Right cardiac atrium (tissue), 5 donors: ENCODE data around the gene SPACDR. TPM values are rescaled to one million over a fixed set of nuclear protein-coding genes. Genes with fewer than 3 reads are reported as not detected.
A peak's percentile ranks its signal among the peaks of the same experiment; 100 is the strongest.
"Not testable (repeated sequence)": the region's sequence is repeated elsewhere in the genome, so short reads cannot be mapped to it uniquely, and the experiment has no call there.

Experiments used
- ATAC-seq, 2 donors: fragments of 200-7000 bp; cut with Tn5 transposase; one replicate each; pipeline versions ENCODE4 v1.8.0 to v1.9.1; 2020; ENCODE audit warnings: moderate library complexity in 2 of 2, mild to moderate bottlenecking in 1 of 2
- DNase-seq, 3 donors: peaks; one replicate each; pipeline ENCODE4 v3.0.0-alpha.2; 2020
- H3K27ac ChIP-seq: one replicate; pipeline ENCODE4 v1.5.1; 2013; ENCODE audit warnings: mild to moderate bottlenecking, low read length, control low read depth, moderate library complexity
- H3K27me3 ChIP-seq: one replicate; pipeline ENCODE4 v1.6.1; 2013; ENCODE audit not compliant: control insufficient read depth, insufficient read depth
- H3K4me1 ChIP-seq: one replicate; pipeline ENCODE4 v1.6.1; 2013; ENCODE audit warnings: low read length; ENCODE audit not compliant: control insufficient read depth, insufficient read depth
- H3K4me3 ChIP-seq: one replicate; pipeline ENCODE4 v1.5.1; 2013; ENCODE audit warnings: low read length, control low read depth
- H3K9me3 ChIP-seq: one replicate; pipeline ENCODE4 v1.6.1; 2013; ENCODE audit warnings: low read length; ENCODE audit not compliant: control insufficient read depth
- WGBS: extraction: QIAGEN DNeasy Blood & Tissue Kit; methylation state at CpG from one replicate; pipeline ENCODE4 v1.1.7; 2013; 5-methylcytosine and 5-hydroxymethylcytosine counted together
- intact Hi-C, 4 donors: fragments of 100-400 bp; cut with DNase I; formaldehyde crosslinking; loops; one replicate each; pipeline versions ENCODE4 v1.11.0 to v1.14.0; 2022 to 2023
- polyA plus RNA-seq: library from polyadenylated mRNA; stranded (reverse); fragments of 200-250 nt; gene quantifications from one replicate; pipeline ENCODE4 v1.2.3, GENCODE V29; 2013
- total RNA-seq, 4 donors: library from RNA; stranded (reverse); fragmentation: NEBNext Ultra II Directional; extraction: Animal tissue kit (Norgen Biotek cat#: 25700); gene quantifications; one replicate each; pipeline ENCODE4 v1.2.1, GENCODE V29; 2021
- donor health status: healthy with polysubstance abuse.
- donor health status: DM: no; HTN: yes; CAD: no.
- donor health status: DM: no; HTN: no; CAD: no.
- donor health status: DM: no; HTN: yes; CAD: no; lungs with severe emphysema.
- donor health status: DM: yes; HTN: yes; CAD: no.

The SPACDR gene
- total and polyA plus RNA-seq, 5 donors = 0.11 to 0.44 TPM; not detected in 3

- no peak overlapping the region for H3K4me3 ChIP-seq
- no peak for DNase-seq
- 89% methylated on average over 11 of the region's 11 CpGs for whole genome bisulfite sequencing
Observed at GRCh38 chr7:100441641-100442535, 22.2 kb downstream of the SPACDR start.

GRCh38 chr7:100439244-100439643 is 24.8 kb downstream of the SPACDR start:
- DNase-seq, intact Hi-C loops, H3K27ac ChIP-seq, ATAC-seq, H3K27me3 ChIP-seq, H3K4me1 ChIP-seq, H3K4me3 ChIP-seq, H3K9me3 ChIP-seq: not testable (repeated sequence)
- WGBS = 90% methylated on average over 7 of the region's 7 CpGs

More at GRCh38 chr7:100441641-100442535, 22.2 kb downstream of the SPACDR start:
- H3K4me1 ChIP-seq = no peaks in the 10 kb centered on the region
- no peaks in the 10 kb centered on the region for H3K27me3 ChIP-seq
- H3K27ac ChIP-seq = no peak overlapping the region
- H3K9me3 ChIP-seq = no peaks in the 10 kb centered on the region
- ATAC-seq = no peak
- intact Hi-C loops = no loop called here

GRCh38 chr7:100438731-100439130 is 25.3 kb downstream of the SPACDR start:
- not testable (repeated sequence) for ATAC-seq, DNase-seq
- WGBS = 93% methylated on average over 8 of the region's 8 CpGs

DNA sequence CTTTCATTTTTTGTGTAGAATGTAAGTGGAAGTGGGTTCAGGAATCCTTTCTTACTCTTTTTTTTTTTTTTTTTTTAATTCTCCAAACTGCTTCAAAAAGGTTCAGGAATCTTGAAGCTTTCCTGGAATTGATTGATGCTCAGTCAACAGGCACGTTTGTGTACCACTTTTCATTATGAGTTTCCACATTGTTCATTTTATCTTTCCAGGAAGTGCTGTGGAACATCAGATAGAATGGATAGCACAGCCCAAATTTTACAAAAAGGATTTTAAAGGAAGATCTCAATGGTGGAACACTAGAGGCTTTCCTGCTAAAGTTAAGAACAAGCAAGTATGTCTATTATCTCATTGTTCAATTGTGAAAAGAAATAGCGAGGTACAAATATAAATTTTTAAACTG is 25.9 kb downstream of the SPACDR start:
- WGBS = 46% methylated on average over 2 of the region's 2 CpGs
- H3K9me3 ChIP-seq = no peaks in the 10 kb centered on the region
- no peaks in the 10 kb centered on the region for H3K27me3 ChIP-seq
- intact Hi-C loops = no loop called here
- H3K27ac ChIP-seq = no peak overlapping the region
- no peak for DNase-seq
- no peak for ATAC-seq
- H3K4me1 ChIP-seq = peaks cover 6% of the 10 kb centered on the region
- no peak overlapping the region for H3K4me3 ChIP-seq

More at GRCh38 chr7:100438731-100439130, 25.3 kb downstream of the SPACDR start:
- H3K27me3 ChIP-seq, intact Hi-C loops, H3K9me3 ChIP-seq, H3K4me3 ChIP-seq, H3K27ac ChIP-seq, H3K4me1 ChIP-seq: not testable (repeated sequence)

DNA sequence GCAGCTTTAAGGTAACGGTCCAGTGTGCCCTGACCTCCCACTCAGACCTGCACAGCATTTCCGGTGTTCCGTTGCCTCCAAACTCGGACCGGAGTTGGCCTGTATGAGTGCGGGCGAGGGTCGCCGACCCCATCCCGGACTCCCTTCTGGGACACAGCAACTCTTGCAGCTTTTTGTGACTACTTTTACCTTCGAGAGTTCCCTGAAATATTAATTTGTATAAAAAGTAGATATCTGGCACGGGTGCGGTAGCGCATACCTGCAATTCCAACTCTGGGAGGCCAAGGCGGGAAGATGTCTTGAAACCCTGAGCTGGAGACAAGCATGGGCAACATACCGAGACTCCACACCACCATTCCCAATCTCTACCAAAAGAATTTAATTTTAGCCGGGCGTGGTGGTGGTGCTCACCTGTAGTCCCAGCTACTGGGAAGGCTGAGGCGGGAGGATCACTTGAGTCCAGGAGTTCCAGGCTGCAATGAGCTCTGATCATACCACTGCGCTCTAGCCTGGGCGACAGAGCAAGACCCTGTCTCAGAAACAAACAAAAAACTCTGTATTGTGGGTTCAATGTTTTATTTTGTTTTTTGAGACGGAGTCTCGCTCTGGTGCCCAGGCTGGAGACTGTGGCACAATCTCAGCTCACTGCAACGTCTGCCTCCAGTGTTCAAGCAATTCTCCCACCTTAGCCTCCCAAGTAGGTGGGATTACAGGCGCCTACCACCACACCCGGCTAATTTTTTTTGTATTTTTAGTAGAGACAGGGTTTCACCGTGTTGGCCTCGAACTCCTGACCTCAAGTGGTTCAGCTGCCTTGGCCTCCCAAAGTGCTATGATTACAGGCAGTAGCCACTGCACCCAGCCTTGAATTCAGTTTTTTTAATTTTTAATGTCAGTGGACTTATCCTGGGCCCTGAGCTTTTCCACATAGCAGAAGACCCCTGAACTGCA is 26.6 kb downstream of the SPACDR start:
- peaks cover 6% of the 10 kb centered on the region for H3K4me1 ChIP-seq
- 91% methylated on average over 28 of the region's 28 CpGs for WGBS
- no peaks in the 10 kb centered on the region for H3K27me3 ChIP-seq
- H3K4me3 ChIP-seq = no peak overlapping the region
- DNase-seq = peak in 1 of 3 donors; percentile 55
- ATAC-seq = peak in 1 of 2 donors; percentile 2
- intact Hi-C loops = no loop called here
- H3K27ac ChIP-seq = no peak overlapping the region
- H3K9me3 ChIP-seq = no peaks in the 10 kb centered on the region

- intact Hi-C loops = no loop called here
- WGBS = 2% methylated on average over 81 of the region's 81 CpGs
- Histone ChIP-seq H3K4me3 (peak overlapping the region; percentile 93), H3K27me3 (no peaks in the 10 kb centered on the region), H3K4me1 (peaks cover 12% of the 10 kb centered on the region), H3K27ac (peak overlapping the region; percentile 90), H3K9me3 (no peaks in the 10 kb centered on the region)
- peak; percentile 15 to 37 for ATAC-seq
- DNase-seq = peak; percentile 40 to 72 (median 71)
Observed at GRCh38 chr7:100435401-100436304, 28.4 kb downstream of the SPACDR start.

DNA sequence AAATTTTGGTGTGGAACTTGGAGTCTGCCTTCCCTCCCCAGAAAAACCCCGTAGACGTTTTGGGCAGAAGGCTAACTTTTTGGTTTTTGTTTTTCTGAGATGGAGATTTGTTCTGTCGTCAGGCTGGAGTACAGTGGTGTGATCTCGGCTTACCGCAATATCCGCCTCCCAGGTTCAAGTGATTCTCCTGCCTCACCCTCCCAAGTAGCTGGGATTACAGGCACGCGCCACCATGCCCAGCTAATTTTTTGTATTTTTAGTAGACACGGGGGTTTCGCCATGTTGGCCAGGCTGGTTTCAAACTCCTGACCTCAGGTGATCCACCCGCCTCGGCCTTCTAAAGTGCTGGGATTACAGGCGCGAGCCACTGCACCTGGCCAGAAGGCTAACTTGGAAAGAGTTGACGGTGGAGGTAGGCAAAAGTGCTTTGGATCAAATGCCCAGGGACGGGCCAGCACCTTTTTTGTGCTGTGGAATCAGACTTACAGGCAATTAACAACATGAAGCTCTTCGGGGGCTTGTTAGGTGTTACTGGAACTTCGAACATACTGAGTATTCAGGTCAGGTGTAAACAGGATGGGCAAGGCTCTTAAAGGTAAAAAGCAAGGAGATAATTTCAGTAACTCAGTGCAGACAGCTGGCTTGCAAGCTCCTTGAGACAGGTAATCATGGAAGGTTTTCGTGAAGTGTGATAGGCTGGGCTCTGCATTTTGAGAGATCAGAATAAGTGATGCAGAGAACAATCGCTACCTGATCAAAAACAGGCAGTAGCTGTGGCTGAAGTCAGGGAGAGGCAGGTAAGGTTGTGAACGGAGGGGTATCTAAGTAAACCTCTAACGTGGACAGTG is 29.5 kb downstream of the SPACDR start:
- Histone ChIP-seq H3K27me3 (no peaks in the 10 kb centered on the region), H3K4me1 (peaks cover 12% of the 10 kb centered on the region), H3K4me3 (no peak overlapping the region), H3K9me3 (no peaks in the 10 kb centered on the region), H3K27ac (no peak overlapping the region)
- DNase-seq (no peak), ATAC-seq (no peak)
- WGBS = 86% methylated on average over 22 of the region's 22 CpGs
- intact Hi-C loops = no loop called here

DNA sequence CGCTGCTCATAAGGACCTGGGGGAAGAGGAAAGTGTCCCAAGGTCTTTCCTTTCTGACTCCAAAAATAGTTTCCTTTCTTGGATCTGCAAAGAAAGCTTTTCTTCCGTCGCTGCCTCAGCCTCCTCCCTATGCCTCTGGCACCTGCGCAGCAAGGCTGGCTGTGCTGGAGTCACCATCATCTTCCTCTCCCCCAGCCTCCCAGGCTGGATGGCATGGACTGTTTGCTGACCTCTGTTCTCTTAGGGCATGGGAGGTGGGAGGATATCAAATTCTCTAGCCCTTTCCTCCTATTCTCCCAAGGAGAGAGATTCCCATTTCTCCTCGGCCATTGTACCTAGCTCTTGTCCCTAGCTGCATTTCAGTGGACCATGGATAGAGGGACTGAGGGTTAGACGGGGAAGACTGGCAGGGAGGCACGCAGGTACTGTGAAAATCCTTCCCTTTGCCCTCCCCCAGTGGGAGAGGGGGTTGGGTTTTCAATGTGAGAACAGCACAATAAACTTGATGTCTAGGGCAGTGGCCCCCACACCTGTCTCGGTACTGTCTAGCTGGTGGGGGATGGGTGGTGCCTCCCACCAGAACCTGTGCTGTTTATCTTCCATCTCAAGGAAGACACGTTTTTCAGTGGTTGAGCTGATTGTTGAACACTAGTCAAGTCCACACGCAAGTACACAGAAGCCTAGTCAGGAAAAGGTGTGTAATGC is 30.3 kb downstream of the SPACDR start:
- 73% methylated on average over 10 of the region's 10 CpGs for WGBS
- H3K9me3 ChIP-seq = no peaks in the 10 kb centered on the region
- ATAC-seq (no peak), DNase-seq (no peak)
- no peaks in the 10 kb centered on the region for H3K27me3 ChIP-seq
- no peak overlapping the region for H3K4me3 ChIP-seq
- intact Hi-C loops = no loop called here
- no peak overlapping the region for H3K27ac ChIP-seq
- peaks cover 12% of the 10 kb centered on the region for H3K4me1 ChIP-seq

DNA sequence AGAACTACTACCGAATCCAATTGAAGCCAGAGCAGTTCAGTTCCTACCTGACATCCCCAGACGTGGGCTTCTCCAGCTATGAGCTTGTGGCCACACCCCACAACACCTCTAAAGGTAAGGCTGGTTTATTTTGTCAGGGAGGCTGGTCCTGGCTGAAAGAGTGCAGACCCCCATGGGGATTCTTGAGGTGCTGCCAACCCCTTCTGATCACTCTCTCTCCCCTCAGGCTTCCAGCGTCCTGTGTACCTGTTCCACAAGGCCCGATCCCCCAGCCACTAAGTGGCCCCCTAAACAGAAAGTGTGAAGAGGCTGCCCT is 30.8 kb downstream of the SPACDR start:
- H3K4me3 ChIP-seq = no peak overlapping the region
- ATAC-seq = no peak
- WGBS = 59% methylated on average over 4 of the region's 4 CpGs
- H3K9me3 ChIP-seq = no peaks in the 10 kb centered on the region
- intact Hi-C loops = no loop called here
- H3K27ac ChIP-seq = no peak overlapping the region
- H3K4me1 ChIP-seq = peaks cover 12% of the 10 kb centered on the region
- no peak for DNase-seq
- no peaks in the 10 kb centered on the region for H3K27me3 ChIP-seq
